K562 (cell line): ENCODE data around the gene CMTR1.

Experiments
- BRD4 ChIP-seq: fragments of 200-600 bp; sonication (generic); IDR thresholded peaks from 2 replicates; pipeline ENCODE4 v1.6.1; 2017; ENCODE audit warnings: inconsistent platforms
- CREM ChIP-seq: IDR thresholded peaks from 2 replicates; pipeline ENCODE4 v1.6.1; 2014; ENCODE audit warnings: antibody characterized with exemption, low read depth
- CTCF ChIP-seq, 3 experiments: IDR thresholded peaks in 2 of 3; conservative IDR thresholded peaks in 1 of 3; 2 replicates each; pipeline ENCODE4 v1.5.1; 2011 to 2012; ENCODE audit warnings: low read length in 3 of 3, mild to moderate bottlenecking in 3 of 3, control low read depth in 2 of 3, improper control_type of control experiment in 1 of 3, inconsistent platforms in 1 of 3, low read depth in 1 of 3, mixed read lengths in 1 of 3, moderate library complexity in 1 of 3; ENCODE audit not compliant: insufficient read depth in 2 of 3
- FOSL1 ChIP-seq: fragments of 200-800 bp; sonication (Bioruptor generic); conservative IDR thresholded peaks from 2 replicates; pipeline ENCODE4 v1.6.1; 2016; ENCODE audit warnings: missing genetic modification characterization, missing compliant biosample characterization
- NFIC ChIP-seq: fragments of 450-650 bp; IDR thresholded peaks from 2 replicates; pipeline ENCODE4 v1.6.1; 2017; ENCODE audit warnings: mild to moderate bottlenecking, inconsistent platforms
- SMAD1 ChIP-seq: fragments of 150-350 bp; IDR thresholded peaks from 2 replicates; pipeline ENCODE4 v1.6.1; 2014; ENCODE audit warnings: low read length, low read depth; ENCODE audit not compliant: partially characterized antibody
- USF2 ChIP-seq: sonication (generic); formaldehyde crosslinking; IDR thresholded peaks from 2 replicates; pipeline ENCODE4 v1.5.0; 2020; ENCODE audit warnings: missing genetic modification reagents

GRCh38 chr6:37513155-37513554 lies 80.1 kb downstream of the CMTR1 start:
- TF ChIP-seq BRD4, result no peak
- TF ChIP-seq NFIC, result no peak
- TF ChIP-seq USF2 (CRISPR knock-in tag), result no peak
- TF ChIP-seq CREM, result no peak
- TF ChIP-seq CTCF (IDR thresholded peaks at IDR 0.05 in 2 of 3, conservative IDR thresholded peaks at IDR 0.05 in 1 of 3; ENCODE audit: insufficient read depth in 2 of 3, low read depth in 1 of 3, low read length in 3 of 3), result no peak
- TF ChIP-seq SMAD1, result no peak
- no peak for TF ChIP-seq FOSL1 (tag)
